GM08714 (cell line): ENCODE data around the gene BSN.

Experiments used
- H3K4me3 ChIP-seq: fragments of 200-500 bp; sonication (Bioruptor generic); 2 replicates; pipeline ENCODE4 v1.5.1; 2014; ENCODE audit warnings: mild to moderate bottlenecking, low read length, inconsistent platforms
- ZNF274 ChIP-seq: IDR thresholded peaks from 2 replicates; pipeline ENCODE4 v1.6.1; 2012; ENCODE audit warnings: mild to moderate bottlenecking, low read depth, low read length

BSN gene

DNA sequence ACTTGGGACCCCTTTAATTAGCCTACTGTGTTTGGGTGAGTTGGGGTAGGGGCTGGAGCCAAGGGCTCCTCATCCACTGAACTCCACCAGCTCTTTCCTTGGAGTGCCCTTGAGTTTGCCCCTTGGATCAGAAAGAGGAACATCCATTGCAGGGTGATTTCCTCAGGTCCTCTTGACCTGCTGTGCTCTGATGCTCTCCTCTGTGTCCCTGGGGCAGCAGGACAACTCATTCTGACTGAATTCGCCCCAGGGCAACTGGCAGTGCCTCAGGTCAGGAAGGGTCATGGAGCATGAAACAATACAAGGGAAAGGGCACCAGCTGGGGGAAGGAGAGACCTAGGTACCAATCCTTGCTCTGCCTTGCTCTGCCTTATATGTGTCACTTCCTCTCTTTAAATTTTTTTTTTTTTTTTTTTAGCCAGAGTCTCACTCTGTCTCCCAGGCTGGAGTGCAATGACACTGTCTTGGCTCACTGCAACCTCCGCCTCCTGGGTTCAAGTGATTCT lies 47.8 kb downstream of the BSN start:
- H3K4me3 ChIP-seq, result no peak overlapping the region
- no peak for TF ChIP-seq ZNF274

GRCh38 chr3:49602877-49603411 lies 48.7 kb downstream of the BSN start:
- TF ChIP-seq ZNF274, result no peak
- no peak overlapping the region for H3K4me3 ChIP-seq

DNA sequence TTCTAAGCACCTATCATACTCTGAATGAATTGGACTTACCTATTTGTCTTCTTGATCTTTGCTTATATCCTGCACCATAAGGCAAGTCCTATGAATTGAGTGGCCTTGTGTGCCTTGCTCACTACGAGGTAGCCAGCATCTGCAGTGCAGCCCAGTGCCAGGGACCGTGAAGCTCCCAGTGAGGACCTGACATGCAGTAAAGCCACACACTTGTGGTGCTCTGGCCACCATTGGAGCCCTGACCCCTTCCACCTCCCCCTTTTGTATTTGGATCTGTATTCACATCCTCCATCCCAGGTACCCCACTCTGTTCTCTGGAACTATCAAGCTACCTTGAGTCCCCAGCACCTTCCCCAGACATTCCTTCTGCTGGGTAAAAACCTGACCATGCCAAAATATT lies 52.1 kb downstream of the BSN start:
- H3K4me3 ChIP-seq, result no peak overlapping the region
- no peak for TF ChIP-seq ZNF274

DNA sequence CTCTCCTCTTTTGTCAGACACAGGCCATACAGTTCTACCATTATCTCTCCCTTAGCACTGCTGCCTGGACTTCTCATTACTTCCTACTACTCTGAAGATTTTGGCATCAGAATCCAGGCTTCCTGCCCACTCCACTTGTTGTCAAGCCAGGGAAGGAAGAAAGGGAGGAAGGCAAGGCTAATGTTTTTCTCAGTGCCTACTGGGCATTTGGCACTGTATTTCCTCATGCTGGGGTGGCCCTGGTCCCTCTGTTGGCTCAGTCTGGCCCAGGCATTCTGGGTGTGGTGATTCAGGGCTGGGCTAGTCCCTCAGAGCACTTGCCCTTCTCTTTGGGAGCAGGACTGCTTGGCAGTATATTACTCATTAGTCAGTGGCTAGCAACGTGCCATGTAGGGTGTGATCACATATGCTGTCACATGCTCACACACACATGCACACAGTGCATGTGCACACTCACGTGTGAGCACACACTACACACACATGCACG lies 52.9 kb downstream of the BSN start:
- no peak for TF ChIP-seq ZNF274
- no peak overlapping the region for H3K4me3 ChIP-seq

- no peak for TF ChIP-seq ZNF274
- no peak overlapping the region for H3K4me3 ChIP-seq
These were observed 53.5 kb downstream of the BSN start for GRCh38 chr3:49607796-49608195.

DNA sequence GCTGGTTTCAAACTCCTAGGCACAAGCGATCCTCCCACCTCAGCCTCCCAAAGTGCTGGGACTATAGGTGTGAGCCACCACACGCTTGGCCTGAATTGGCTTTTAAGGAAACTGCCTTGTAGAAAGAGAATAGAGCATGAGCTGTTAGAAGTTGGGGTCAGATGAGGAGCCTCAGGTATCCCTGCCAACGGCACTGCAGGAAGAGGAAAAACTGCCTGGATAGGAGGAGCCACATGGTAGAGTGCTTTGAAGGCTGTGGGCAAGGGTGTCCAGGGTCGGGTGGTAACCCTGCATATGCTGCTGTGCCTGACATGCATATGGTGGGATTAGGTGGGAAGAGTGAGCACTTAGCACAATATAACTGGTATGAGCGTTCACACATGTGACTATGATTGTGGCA lies 55.0 kb downstream of the BSN start:
- no peak overlapping the region for H3K4me3 ChIP-seq
- TF ChIP-seq ZNF274, result no peak

DNA sequence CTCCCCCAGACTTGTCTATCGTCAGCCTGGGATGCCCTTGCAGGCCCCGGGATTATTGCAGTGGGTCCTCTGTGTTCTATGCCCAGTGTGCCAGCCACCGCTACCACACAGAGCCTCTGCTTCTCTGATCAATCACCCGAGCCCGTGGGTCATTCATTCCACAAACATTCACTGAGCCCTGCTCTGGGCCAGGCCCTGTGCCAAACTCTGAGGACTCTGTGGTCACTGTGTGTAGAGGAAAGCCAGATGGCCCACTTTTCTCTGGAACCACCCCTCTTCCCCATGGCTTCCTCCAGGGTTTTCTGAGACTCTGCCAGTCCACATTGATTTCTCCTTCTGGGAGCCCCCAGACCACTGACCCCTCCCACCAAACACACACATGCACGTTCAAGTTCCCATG lies 55.5 kb downstream of the BSN start:
- no peak for TF ChIP-seq ZNF274
- no peak overlapping the region for H3K4me3 ChIP-seq

- TF ChIP-seq ZNF274, result no peak
- no peak overlapping the region for H3K4me3 ChIP-seq
These were observed 56.5 kb downstream of the BSN start for GRCh38 chr3:49610666-49611280.

DNA sequence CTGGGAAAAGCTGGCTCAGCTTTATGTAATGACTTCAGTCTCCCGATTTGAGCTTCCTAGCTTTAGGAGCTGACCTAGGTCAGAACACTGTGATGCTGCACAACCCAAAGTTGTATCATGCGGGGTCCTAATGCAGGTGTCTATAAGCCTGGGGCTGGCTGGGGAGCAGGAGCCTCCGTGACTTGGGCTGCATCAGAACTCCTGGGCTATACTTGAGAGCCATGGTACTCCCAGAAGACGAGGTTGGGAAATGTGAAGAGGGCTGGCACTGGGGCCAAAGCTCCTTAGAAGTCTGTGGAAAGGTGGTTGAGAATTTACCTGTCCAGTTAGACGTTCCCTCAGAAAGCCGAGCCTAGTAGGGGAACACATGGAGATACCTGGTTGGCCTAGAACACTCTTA lies 57.0 kb downstream of the BSN start:
- TF ChIP-seq ZNF274, result no peak
- no peak overlapping the region for H3K4me3 ChIP-seq

GRCh38 chr3:49611719-49612118 lies 57.4 kb downstream of the BSN start:
- no peak for TF ChIP-seq ZNF274
- no peak overlapping the region for H3K4me3 ChIP-seq

- H3K4me3 ChIP-seq, result no peak overlapping the region
- TF ChIP-seq ZNF274, result no peak
These were observed 60.7 kb downstream of the BSN start for GRCh38 chr3:49614936-49615335.

- TF ChIP-seq ZNF274, result no peak
These were observed 61.8 kb downstream of the BSN start for GRCh38 chr3:49616061-49616460.

GRCh38 chr3:49616491-49616941 lies 62.2 kb downstream of the BSN start:
- no peak overlapping the region for H3K4me3 ChIP-seq
- TF ChIP-seq ZNF274, result no peak

More at GRCh38 chr3:49616061-49616460, 61.8 kb downstream of the BSN start:
- H3K4me3 ChIP-seq, result no peak overlapping the region

GRCh38 chr3:49617390-49618013 lies 63.2 kb downstream of the BSN start:
- TF ChIP-seq ZNF274, result no peak
- H3K4me3 ChIP-seq, result no peak overlapping the region

GRCh38 chr3:49618412-49618811 lies 64.1 kb downstream of the BSN start:
- H3K4me3 ChIP-seq, result no peak overlapping the region
- TF ChIP-seq ZNF274, result no peak
